Panc1 (cell line): ENCODE measurements around the gene CHD6. TPM values are rescaled to one million over a fixed set of nuclear protein-coding genes. Genes with fewer than 3 reads are reported as not detected.

ENCODE experiments used
- ATAC-seq: fragments of 200-7000 bp; cut with Tn5 transposase; 2 replicates; pipeline ENCODE4 v1.9.1; 2020; ENCODE audit warnings: mild to moderate bottlenecking, moderate library complexity
- BruUV-seq: library from RNA; stranded (reverse); fragments of 400-500 nt; replicated peaks from 2 replicates; lab custom pipeline; 2021; lab: Mats Ljungman, UMichigan
- CTCF ChIA-PET: fragments of 300-600 bp; sonication (Branson Sonifier 250); formaldehyde crosslinking; loops from one replicate; lab custom pipeline; 2022; ENCODE audit warnings: antibody characterized with exemption; lab: Charles Lee
- POLR2A ChIA-PET: fragments of 300-600 bp; sonication (Branson Sonifier 250); formaldehyde crosslinking; loops from one replicate; lab custom pipeline; 2022; ENCODE audit warnings: antibody characterized with exemption; lab: Charles Lee
- DNase-seq: peaks from one replicate; pipeline ENCODE4 v3.0.0-alpha.2; 2010; ENCODE audit warnings: low read depth, low spot score
- H3K27ac ChIP-seq: 2 replicates; pipeline ENCODE4 v1.5.1; 2011; ENCODE audit warnings: mild to moderate bottlenecking, low read length, inconsistent platforms
- H3K27me3 ChIP-seq: fragments of 200-500 bp; sonication (Bioruptor generic); 2 replicates; pipeline ENCODE4 v1.6.0; 2014; ENCODE audit warnings: low read length, inconsistent platforms; ENCODE audit not compliant: control insufficient read depth, insufficient read depth
- H3K36me3 ChIP-seq: fragments of 200-500 bp; sonication (Bioruptor generic); 2 replicates; pipeline ENCODE4 v1.5.1; 2014; ENCODE audit warnings: inconsistent platforms, mild to moderate bottlenecking, low read length, moderate library complexity; ENCODE audit not compliant: control insufficient read depth, insufficient read depth
- H3K4me1 ChIP-seq: 2 replicates; pipeline ENCODE4 v1.5.1; 2011; ENCODE audit warnings: inconsistent platforms, mild to moderate bottlenecking, low read length, moderate library complexity; ENCODE audit not compliant: control insufficient read depth, insufficient read depth
- H3K4me3 ChIP-seq, 2 experiments: 2 replicates each; pipeline ENCODE4 v1.5.1; 2011 to 2012; ENCODE audit warnings: low read depth in 2 of 2, low read length in 2 of 2, mild to moderate bottlenecking in 2 of 2, inconsistent platforms in 1 of 2, moderate library complexity in 1 of 2
- H3K9me3 ChIP-seq: fragments of 200-500 bp; sonication (Bioruptor generic); 2 replicates; pipeline ENCODE4 v1.5.1; 2014; ENCODE audit warnings: low read depth, mild to moderate bottlenecking, inconsistent platforms, low read length, moderate library complexity; ENCODE audit not compliant: control insufficient read depth, insufficient read depth
- CTCF ChIP-seq: fragments of 450-650 bp; IDR thresholded peaks from 2 replicates; pipeline ENCODE4 v1.5.1; 2017; ENCODE audit warnings: mild to moderate bottlenecking
- POLR2AphosphoS5 ChIP-seq: IDR thresholded peaks from 2 replicates; pipeline ENCODE4 v1.6.1; 2012; ENCODE audit warnings: mild to moderate bottlenecking, low read depth, low read length, moderate library complexity
- REST ChIP-seq, 2 experiments: IDR thresholded peaks; 2 replicates each; pipeline ENCODE4 v1.6.1; 2011 to 2012; ENCODE audit warnings: low read depth in 2 of 2, control low read depth in 1 of 2, low read length in 1 of 2, mild to moderate bottlenecking in 1 of 2, moderate library complexity in 1 of 2; ENCODE audit not compliant: insufficient read depth in 1 of 2
- SIN3A ChIP-seq: IDR thresholded peaks from 2 replicates; pipeline ENCODE4 v1.6.1; 2012; ENCODE audit warnings: low read depth, mild to moderate bottlenecking, low read length, moderate library complexity, borderline replicate concordance; ENCODE audit not compliant: insufficient read depth
- TCF7L2 ChIP-seq: IDR thresholded peaks from 2 replicates; pipeline ENCODE4 v1.6.1; 2011; ENCODE audit warnings: mild to moderate bottlenecking, low read depth, low read length, inconsistent platforms
- in situ Hi-C: cut with HindIII; loops from 2 replicates; pipeline ENCODE4 v1.10.0; 2016; ENCODE audit warnings: low sequenced_read_pairs, low pct_unique_long_range_greater_than_20kb
- intact Hi-C: fragments of 100-400 bp; cut with micrococcal nuclease; formaldehyde crosslinking; loops from one replicate; pipeline ENCODE4 v1.10.0; 2022; ENCODE audit not compliant: unreplicated experiment
- total RNA-seq: library from RNA; stranded (reverse); gene quantifications from one replicate; pipeline ENCODE4 v1.2.1, GENCODE V29; 2021; ENCODE audit not compliant: unreplicated experiment

Gene CHD6
- total RNA-seq, 1 experiment from 2014 or later = 21.3 TPM

GRCh38 chr20:41376349-41376748 lies 241.8 kb downstream of the CHD6 start:
- no peaks in the 10 kb centered on the region for H3K9me3 ChIP-seq
- BruUV-seq = no TSS peak
- ATAC-seq (no peak), DNase-seq (no peak)
- in situ Hi-C loops (no loop called here), intact Hi-C loops (no loop called here)
- peaks cover 6% of the 10 kb centered on the region; the same call in 1 of the 2 replicates for H3K27me3 ChIP-seq
- no peaks in the 10 kb centered on the region for H3K36me3 ChIP-seq
- ChIA-PET POLR2A (no interaction called here), CTCF (no interaction called here)
- no peak overlapping the region for H3K27ac ChIP-seq
- TF ChIP-seq SIN3A = no peak
- no peak overlapping the region for H3K4me3 ChIP-seq
- no peaks in the 10 kb centered on the region for H3K4me1 ChIP-seq

- intact Hi-C loops (no loop called here), in situ Hi-C loops (no loop called here)
- Histone ChIP-seq H3K36me3 (no peaks in the 10 kb centered on the region), H3K27me3 (peaks cover 6% of the 10 kb centered on the region; the same call in 1 of the 2 replicates), H3K4me3 (no peak overlapping the region), H3K27ac (no peak overlapping the region), H3K4me1 (no peaks in the 10 kb centered on the region), H3K9me3 (no peaks in the 10 kb centered on the region)
- ATAC-seq (no peak), DNase-seq (no peak)
- TF ChIP-seq REST (IDR thresholded peaks at IDR 0.05; ENCODE audit: insufficient read depth in 1 of 2, low read depth in 2 of 2, low read length in 1 of 2) (no peak), CTCF (no peak), SIN3A (no peak)
- POLR2A ChIA-PET = no interaction called here
- CTCF ChIA-PET = no interaction called here
- BruUV-seq = no TSS peak
Measured at GRCh38 chr20:41375846-41376245, 242.3 kb downstream of the CHD6 start.

GRCh38 chr20:41373931-41374920 lies 244.0 kb downstream of the CHD6 start:
- no peak for ATAC-seq
- no peak for TF ChIP-seq CTCF
- no peak for TF ChIP-seq TCF7L2
- no peak for TF ChIP-seq POLR2AphosphoS5
- no peak for TF ChIP-seq REST (IDR thresholded peaks at IDR 0.05; ENCODE audit: insufficient read depth in 1 of 2, low read depth in 2 of 2, low read length in 1 of 2)
- TF ChIP-seq SIN3A = no peak
- H3K27ac ChIP-seq = no peak overlapping the region
- intact Hi-C loops (no loop called here), in situ Hi-C loops (no loop called here)
- H3K27me3 ChIP-seq = no peaks in the 10 kb centered on the region
- no peak overlapping the region for H3K4me3 ChIP-seq
- H3K9me3 ChIP-seq = no peaks in the 10 kb centered on the region
- POLR2A ChIA-PET = no interaction called here
- no peaks in the 10 kb centered on the region for H3K4me1 ChIP-seq
- H3K36me3 ChIP-seq = no peaks in the 10 kb centered on the region
- DNase-seq = no peak
- CTCF ChIA-PET = no interaction called here
- BruUV-seq = no TSS peak
